Measurements from ENCODE around the gene VDAC1.

The VDAC1 gene

DNA sequence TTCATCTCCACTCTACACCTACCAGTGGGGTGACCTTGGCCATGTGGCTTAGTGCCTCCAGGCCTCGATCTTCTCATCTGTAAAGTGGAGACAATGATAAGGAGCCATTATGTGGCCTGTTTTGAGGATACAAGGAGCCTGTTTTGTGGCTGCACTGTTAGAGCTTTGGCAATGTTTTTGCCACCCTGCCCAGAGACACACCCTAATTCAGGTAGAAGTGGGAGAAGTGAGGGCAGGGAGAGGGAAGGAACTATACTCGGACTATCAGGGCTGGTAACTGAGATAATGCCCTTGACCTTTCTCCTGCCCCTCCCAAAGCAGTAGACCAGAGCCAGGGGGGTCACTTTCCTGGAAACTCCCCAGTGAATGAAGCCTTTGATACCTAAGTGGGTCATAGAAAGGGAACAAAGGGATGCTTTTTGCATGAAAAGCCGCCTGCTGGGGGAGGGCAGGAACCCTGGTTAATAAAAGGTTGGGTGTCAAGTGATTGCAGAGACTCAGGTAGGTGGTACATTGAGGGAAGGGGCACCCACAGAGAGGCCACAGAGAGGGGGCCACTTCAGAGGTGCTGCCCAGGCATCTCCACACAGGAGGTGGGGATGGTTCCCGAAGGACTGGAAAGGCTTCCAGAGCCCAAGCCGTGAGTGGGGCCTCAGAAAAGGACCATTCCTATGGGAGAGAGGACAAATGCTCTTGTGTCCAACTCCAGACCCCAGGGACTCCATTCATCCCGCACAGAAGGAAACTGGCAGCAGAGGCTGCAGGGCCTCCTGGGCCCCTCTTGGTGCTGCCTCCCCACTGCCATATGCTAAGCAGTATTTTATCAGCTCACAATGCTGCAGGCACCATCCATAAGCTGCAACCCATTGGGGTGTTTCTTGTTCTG, 42.3 kb upstream of the VDAC1 start:
- no peak for ATAC-seq (ENCODE audit: insufficient read depth, low read depth)
- Histone ChIP-seq H2AFZ (ENCODE audit: low read depth, low read length) (no peak overlapping the region), H3K36me3 (ENCODE audit: insufficient read depth, low read length) (no peaks in the 10 kb centered on the region), H3K9me3 (ENCODE audit: insufficient read depth, low read length, severe bottlenecking) (no peaks in the 10 kb centered on the region), H3K4me3 (ENCODE audit: low read depth in 1 of 2, low read length in 2 of 2) (no peak overlapping the region), H3K79me2 (ENCODE audit: insufficient read depth, low read length) (no peaks in the 10 kb centered on the region), H4K20me1 (ENCODE audit: insufficient read depth, low read length) (no peaks in the 10 kb centered on the region), H3K27me3 (ENCODE audit: insufficient read depth, low read length, poor library complexity) (no peaks in the 10 kb centered on the region), H3K9ac (ENCODE audit: low read depth, low read length) (no peak overlapping the region), H3K4me1 (ENCODE audit: insufficient read depth, low read length) (no peaks in the 10 kb centered on the region), H3K4me2 (ENCODE audit: insufficient read depth, low read length) (no peak overlapping the region), H3K27ac (ENCODE audit: low read length) (no peak overlapping the region)
- no peak for DNase-seq
- no peak for TF ChIP-seq EZH2 (IDR thresholded peaks at IDR 0.05; ENCODE audit: borderline replicate concordance, low read depth, low read length, severe bottlenecking)
- no peak for TF ChIP-seq CTCF (IDR thresholded peaks at IDR 0.05; ENCODE audit: borderline replicate concordance, extremely low read depth, low read length, poor library complexity, severe bottlenecking)

DNA sequence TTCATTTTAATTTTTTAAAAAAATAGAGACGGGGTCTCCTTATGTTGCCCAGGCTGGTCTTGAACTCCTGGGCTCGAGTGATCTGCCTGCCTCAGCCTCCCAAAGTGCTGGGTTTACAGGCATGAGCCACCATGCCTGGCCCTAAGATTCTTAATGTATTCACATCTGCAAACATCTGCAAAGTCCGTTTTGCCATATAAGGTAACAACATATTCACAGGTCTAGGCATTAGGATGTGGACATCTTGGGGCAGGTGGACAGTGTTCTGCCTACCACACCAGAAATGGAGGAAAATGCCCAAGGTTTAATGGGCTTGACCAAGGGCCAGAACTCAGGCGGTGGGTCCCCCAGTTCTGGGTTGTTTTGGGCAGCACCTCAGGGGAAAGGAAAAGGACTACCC, 41.6 kb upstream of the VDAC1 start:
- DNase-seq (no peak), ATAC-seq (ENCODE audit: insufficient read depth, low read depth) (no peak)
- no peak for TF ChIP-seq CTCF (IDR thresholded peaks at IDR 0.05; ENCODE audit: borderline replicate concordance, extremely low read depth, low read length, poor library complexity, severe bottlenecking)
- no peak for TF ChIP-seq EZH2 (IDR thresholded peaks at IDR 0.05; ENCODE audit: borderline replicate concordance, low read depth, low read length, severe bottlenecking)
- H3K4me3 ChIP-seq (ENCODE audit: low read depth in 1 of 2, low read length in 2 of 2) = no peak overlapping the region
- no peak overlapping the region for H3K4me2 ChIP-seq (ENCODE audit: insufficient read depth, low read length)
- H3K79me2 ChIP-seq (ENCODE audit: insufficient read depth, low read length) = no peaks in the 10 kb centered on the region
- H2AFZ ChIP-seq (ENCODE audit: low read depth, low read length) = no peak overlapping the region
- no peaks in the 10 kb centered on the region for H4K20me1 ChIP-seq (ENCODE audit: insufficient read depth, low read length)
- no peaks in the 10 kb centered on the region for H3K27me3 ChIP-seq (ENCODE audit: insufficient read depth, low read length, poor library complexity)
- no peaks in the 10 kb centered on the region for H3K9me3 ChIP-seq (ENCODE audit: insufficient read depth, low read length, severe bottlenecking)
- no peak overlapping the region for H3K27ac ChIP-seq (ENCODE audit: low read length)
- no peak overlapping the region for H3K9ac ChIP-seq (ENCODE audit: low read depth, low read length)
- H3K36me3 ChIP-seq (ENCODE audit: insufficient read depth, low read length) = no peaks in the 10 kb centered on the region
- H3K4me1 ChIP-seq (ENCODE audit: insufficient read depth, low read length) = no peaks in the 10 kb centered on the region

DNA sequence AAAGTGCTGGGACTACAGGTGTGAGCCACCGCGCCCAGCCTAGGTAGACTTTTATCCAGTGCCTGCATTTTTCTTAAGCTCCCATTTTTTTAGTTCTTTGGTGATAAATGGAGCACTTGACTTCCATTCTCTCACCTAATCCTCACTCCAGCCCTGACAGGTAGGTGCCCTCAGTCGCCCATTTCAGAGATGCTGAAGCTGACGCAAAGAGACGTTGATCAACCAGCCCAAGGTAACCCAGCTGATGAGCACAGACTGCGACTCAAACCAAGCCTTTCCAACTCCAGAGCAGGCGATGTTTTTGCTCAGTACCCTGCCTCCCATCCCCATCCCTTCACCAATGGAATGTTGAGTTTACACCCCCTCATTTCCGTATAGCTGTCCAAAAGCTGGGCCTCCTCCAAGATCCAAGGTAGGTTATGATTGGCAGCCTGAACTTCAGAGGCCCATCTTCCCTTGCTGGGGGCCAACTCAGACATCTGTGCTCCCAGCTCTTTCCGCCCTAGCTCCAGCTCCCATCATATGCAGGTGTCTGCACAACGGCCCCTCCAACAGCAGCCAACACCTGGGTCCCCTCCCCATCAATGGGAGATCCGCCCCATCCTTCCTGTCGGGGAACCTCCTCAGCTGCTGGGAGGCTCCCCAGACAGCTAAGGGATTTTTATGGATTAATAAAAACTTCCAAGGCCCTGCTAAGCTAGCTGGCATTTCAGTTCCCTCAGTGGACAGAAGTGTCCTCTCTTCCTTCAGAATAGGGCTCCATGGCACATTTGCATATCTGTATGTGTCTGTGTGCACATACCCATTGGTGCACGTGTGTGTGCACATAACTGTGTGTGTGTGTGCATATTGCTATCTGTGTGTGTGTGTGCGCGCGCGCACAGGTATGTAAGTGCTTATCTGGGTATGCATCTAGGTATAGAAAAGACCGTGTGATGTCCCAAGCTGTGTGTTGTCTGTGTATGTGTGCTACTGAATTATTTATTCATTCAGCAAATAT, 39.3 kb upstream of the VDAC1 start:
- Histone ChIP-seq H3K9me3 (ENCODE audit: insufficient read depth, low read length, severe bottlenecking) (no peaks in the 10 kb centered on the region), H3K27me3 (ENCODE audit: insufficient read depth, low read length, poor library complexity) (no peaks in the 10 kb centered on the region), H3K4me3 (ENCODE audit: low read depth in 1 of 2, low read length in 2 of 2) (no peak overlapping the region), H3K79me2 (ENCODE audit: insufficient read depth, low read length) (no peaks in the 10 kb centered on the region), H3K27ac (ENCODE audit: low read length) (no peak overlapping the region), H3K4me1 (ENCODE audit: insufficient read depth, low read length) (peaks cover 3% of the 10 kb centered on the region; the same call in 1 of the 2 replicates), H4K20me1 (ENCODE audit: insufficient read depth, low read length) (no peaks in the 10 kb centered on the region), H3K36me3 (ENCODE audit: insufficient read depth, low read length) (no peaks in the 10 kb centered on the region), H3K9ac (ENCODE audit: low read depth, low read length) (no peak overlapping the region), H3K4me2 (ENCODE audit: insufficient read depth, low read length) (no peak overlapping the region), H2AFZ (ENCODE audit: low read depth, low read length) (no peak overlapping the region)
- DNase-seq = peak; percentile 60
- peak; percentile 43 for ATAC-seq (ENCODE audit: insufficient read depth, low read depth)
- TF ChIP-seq EZH2 (IDR thresholded peaks at IDR 0.05; ENCODE audit: borderline replicate concordance, low read depth, low read length, severe bottlenecking) (no peak), CTCF (IDR thresholded peaks at IDR 0.05; ENCODE audit: borderline replicate concordance, extremely low read depth, low read length, poor library complexity, severe bottlenecking) (no peak)
